ENCODE results near the gene CZIB.
A peak's percentile ranks its signal among the peaks of the same experiment; 100 is the strongest.
"Not testable (repeated sequence)": the region's sequence is repeated elsewhere in the genome, so short reads cannot be mapped to it uniquely, and the experiment has no call there.

CZIB gene

GRCh38 chr1:53210954-53211353 is 9.5 kb downstream of the CZIB start:
- no peak for TF ChIP-seq POLR2A (IDR thresholded peaks at IDR 0.05; ENCODE audit: extremely low read depth, insufficient read length)
- no peak for TF ChIP-seq MYC (IDR thresholded peaks at IDR 0.05; ENCODE audit: low read depth, low read length)
- TF ChIP-seq MAX (IDR thresholded peaks at IDR 0.05; ENCODE audit: low read depth, low read length) = no peak
- TF ChIP-seq CTCF (IDR thresholded peaks at IDR 0.05; ENCODE audit: low read depth, low read length) = no peak
- DNase-seq (ENCODE audit: low read depth) = no peak
- H3K4me3 ChIP-seq (ENCODE audit: low read depth, low read length) = no peak overlapping the region

GRCh38 chr1:53210352-53210751 is 10.1 kb downstream of the CZIB start:
- TF ChIP-seq MAX (IDR thresholded peaks at IDR 0.05; ENCODE audit: low read depth, low read length) (no peak), MYC (IDR thresholded peaks at IDR 0.05; ENCODE audit: low read depth, low read length) (no peak), CTCF (IDR thresholded peaks at IDR 0.05; ENCODE audit: low read depth, low read length) (no peak), POLR2A (IDR thresholded peaks at IDR 0.05; ENCODE audit: extremely low read depth, insufficient read length) (no peak)
- no peak for DNase-seq (ENCODE audit: low read depth)

GRCh38 chr1:53207726-53208125 is 12.7 kb downstream of the CZIB start:
- H3K4me3 ChIP-seq (ENCODE audit: low read depth, low read length) = no peak overlapping the region
- TF ChIP-seq CTCF (IDR thresholded peaks at IDR 0.05; ENCODE audit: low read depth, low read length) (no peak), MYC (IDR thresholded peaks at IDR 0.05; ENCODE audit: low read depth, low read length) (no peak), MAX (IDR thresholded peaks at IDR 0.05; ENCODE audit: low read depth, low read length) (no peak), POLR2A (IDR thresholded peaks at IDR 0.05; ENCODE audit: extremely low read depth, insufficient read length) (no peak)
- no peak for DNase-seq (ENCODE audit: low read depth)

More at GRCh38 chr1:53210352-53210751, 10.1 kb downstream of the CZIB start:
- H3K4me3 ChIP-seq (ENCODE audit: low read depth, low read length) = no peak overlapping the region

- no peak for DNase-seq (ENCODE audit: low read depth)
- TF ChIP-seq MYC (IDR thresholded peaks at IDR 0.05; ENCODE audit: low read depth, low read length) = no peak
- TF ChIP-seq CTCF (IDR thresholded peaks at IDR 0.05; ENCODE audit: low read depth, low read length) = no peak
- TF ChIP-seq MAX (IDR thresholded peaks at IDR 0.05; ENCODE audit: low read depth, low read length) = no peak
- no peak for TF ChIP-seq POLR2A (IDR thresholded peaks at IDR 0.05; ENCODE audit: extremely low read depth, insufficient read length)
- no peak overlapping the region for H3K4me3 ChIP-seq (ENCODE audit: low read depth, low read length)
These were observed 13.6 kb downstream of the CZIB start for GRCh38 chr1:53206735-53207379.

- peak; percentile 17 for DNase-seq (ENCODE audit: low read depth)
- not testable (repeated sequence) for H3K4me3 ChIP-seq (ENCODE audit: low read depth, low read length)
These were observed 14.2 kb downstream of the CZIB start for GRCh38 chr1:53206083-53206685.

- H3K4me3 ChIP-seq (ENCODE audit: low read depth, low read length); DNase-seq (ENCODE audit: low read depth): not testable (repeated sequence)
These were observed 14.9 kb downstream of the CZIB start for GRCh38 chr1:53205496-53205895.

- TF ChIP-seq POLR2A (IDR thresholded peaks at IDR 0.05; ENCODE audit: extremely low read depth, insufficient read length) (no peak), MAX (IDR thresholded peaks at IDR 0.05; ENCODE audit: low read depth, low read length) (no peak), MYC (IDR thresholded peaks at IDR 0.05; ENCODE audit: low read depth, low read length) (no peak), CTCF (IDR thresholded peaks at IDR 0.05; ENCODE audit: low read depth, low read length) (no peak)
- no peak for DNase-seq (ENCODE audit: low read depth)
- H3K4me3 ChIP-seq (ENCODE audit: low read depth, low read length) = no peak overlapping the region
These were observed 17.0 kb downstream of the CZIB start for GRCh38 chr1:53203466-53203865.

All from NB4 (cell line).